Mucosa of rectum (tissue), 2 donors: ENCODE data around the gene MED27.

ENCODE experiments used
- H3K27ac ChIP-seq, 2 donors: one replicate each; pipeline ENCODE4 v1.7.0; 2013; ENCODE audit warnings: inconsistent platforms in 2 of 2, low read depth in 2 of 2, low read length in 2 of 2
- H3K27me3 ChIP-seq, 2 donors: one replicate each; pipeline ENCODE4 v1.7.0; 2013; ENCODE audit warnings: low read length in 2 of 2; ENCODE audit not compliant: control insufficient read depth in 2 of 2, insufficient read depth in 2 of 2
- H3K36me3 ChIP-seq, 2 donors: one replicate each; pipeline ENCODE4 v1.7.0; 2013; ENCODE audit warnings: low read length in 2 of 2; ENCODE audit not compliant: control insufficient read depth in 2 of 2, insufficient read depth in 2 of 2
- H3K4me1 ChIP-seq, 2 donors: one replicate each; pipeline ENCODE4 v1.7.0; 2013; ENCODE audit warnings: low read length in 2 of 2, mild to moderate bottlenecking in 1 of 2; ENCODE audit not compliant: control insufficient read depth in 2 of 2, insufficient read depth in 2 of 2
- H3K4me3 ChIP-seq, 2 donors: one replicate each; pipeline ENCODE4 v1.7.0; 2013; ENCODE audit warnings: low read length in 2 of 2
- H3K9ac ChIP-seq, 2 donors: one replicate each; pipeline ENCODE4 v1.7.0; 2013; ENCODE audit warnings: low read length in 2 of 2, low read depth in 1 of 2, mild to moderate bottlenecking in 1 of 2
- H3K9me3 ChIP-seq, 2 donors: one replicate each; pipeline ENCODE4 v1.7.0; 2013; ENCODE audit warnings: low read length in 2 of 2; ENCODE audit not compliant: control insufficient read depth in 2 of 2
- donor health status: healthy.
- donor health status: Normal muscosa, but diverticular disease.

The MED27 gene

DNA sequence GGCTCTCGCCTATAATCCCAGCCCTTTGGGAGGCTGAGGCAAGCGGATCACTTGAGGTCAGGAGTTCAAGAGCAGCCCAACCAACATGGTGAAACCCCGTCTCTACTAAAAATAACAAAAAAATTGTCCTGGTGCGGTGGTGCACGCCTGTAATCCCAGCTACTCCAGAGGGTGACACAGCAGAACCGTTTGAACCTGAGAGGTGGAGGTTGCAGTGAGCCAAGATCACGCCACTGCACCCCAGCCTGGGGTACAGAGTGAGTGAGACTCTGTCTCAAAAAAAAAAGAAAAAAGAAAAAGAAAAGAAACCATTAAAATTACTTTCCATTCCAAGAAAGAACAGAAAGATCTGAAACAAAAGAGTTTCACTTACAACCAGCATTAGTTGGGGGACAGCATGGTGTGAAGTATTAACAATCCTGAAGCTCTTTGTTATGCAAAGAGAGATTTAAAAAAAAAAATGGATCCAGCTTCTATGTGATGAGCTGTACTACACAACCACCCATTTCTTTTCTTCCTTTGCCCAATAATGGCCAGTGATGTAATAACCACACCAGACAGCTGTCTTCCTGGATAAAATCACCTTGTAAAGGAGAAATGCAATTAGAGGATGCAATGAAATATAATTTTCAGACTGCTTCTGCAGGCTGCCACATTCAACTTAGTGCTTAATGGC is 76.9 kb downstream of the MED27 start:
- H3K9me3 ChIP-seq: no peaks in the 10 kb centered on the region
- no peaks in the 10 kb centered on the region for H3K27me3 ChIP-seq
- H3K4me3 ChIP-seq: no peak overlapping the region
- H3K4me1 ChIP-seq: no peaks in the 10 kb centered on the region
- no peak overlapping the region for H3K27ac ChIP-seq
- H3K9ac ChIP-seq: no peak overlapping the region
- no peaks in the 10 kb centered on the region for H3K36me3 ChIP-seq

DNA sequence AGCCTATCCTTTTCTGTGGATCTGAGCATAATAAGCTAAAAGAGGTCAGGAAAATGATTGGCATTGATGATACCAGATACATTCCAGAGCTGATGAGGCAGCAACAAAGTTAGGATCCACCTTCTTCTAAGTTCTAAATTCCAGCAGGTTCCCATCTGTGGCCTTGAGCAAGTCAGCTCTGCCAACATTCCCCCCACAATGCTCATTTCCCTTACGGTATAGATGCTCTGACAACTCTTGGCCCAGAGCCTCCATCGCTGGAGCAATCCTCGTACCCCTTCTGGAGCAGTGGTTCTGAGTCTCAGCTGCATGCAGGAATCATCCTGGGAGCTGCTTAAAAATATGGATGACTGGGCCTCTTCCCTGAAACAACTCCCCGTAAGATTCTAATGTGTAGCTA is 78.1 kb downstream of the MED27 start:
- H3K4me3 ChIP-seq: no peak overlapping the region
- H3K36me3 ChIP-seq: no peaks in the 10 kb centered on the region
- no peak overlapping the region for H3K27ac ChIP-seq
- no peak overlapping the region for H3K9ac ChIP-seq
- H3K9me3 ChIP-seq: no peaks in the 10 kb centered on the region
- no peaks in the 10 kb centered on the region for H3K27me3 ChIP-seq
- no peaks in the 10 kb centered on the region for H3K4me1 ChIP-seq

DNA sequence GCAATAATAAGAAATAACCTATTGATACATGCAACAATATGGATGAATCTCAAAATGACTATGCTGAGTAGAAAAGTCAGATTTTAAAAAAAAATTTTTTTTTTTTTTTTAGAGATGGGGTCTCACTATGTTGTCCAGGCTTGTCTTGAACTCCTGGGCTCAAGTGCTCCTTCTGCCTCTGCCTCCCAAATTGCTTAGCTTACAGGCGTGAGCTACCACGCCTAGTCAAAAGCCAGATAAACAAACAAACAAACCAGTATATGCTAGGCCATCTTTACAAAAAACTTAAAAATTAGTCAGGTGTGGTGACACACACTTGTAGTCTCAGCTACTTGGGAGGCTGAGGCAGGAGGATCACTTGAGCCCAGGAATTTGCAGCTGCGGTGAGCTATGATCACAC is 79.0 kb downstream of the MED27 start:
- no peaks in the 10 kb centered on the region for H3K9me3 ChIP-seq
- no peak overlapping the region for H3K27ac ChIP-seq
- no peak overlapping the region for H3K4me3 ChIP-seq
- no peak overlapping the region for H3K9ac ChIP-seq
- H3K27me3 ChIP-seq: no peaks in the 10 kb centered on the region
- H3K36me3 ChIP-seq: no peaks in the 10 kb centered on the region
- H3K4me1 ChIP-seq: no peaks in the 10 kb centered on the region

DNA sequence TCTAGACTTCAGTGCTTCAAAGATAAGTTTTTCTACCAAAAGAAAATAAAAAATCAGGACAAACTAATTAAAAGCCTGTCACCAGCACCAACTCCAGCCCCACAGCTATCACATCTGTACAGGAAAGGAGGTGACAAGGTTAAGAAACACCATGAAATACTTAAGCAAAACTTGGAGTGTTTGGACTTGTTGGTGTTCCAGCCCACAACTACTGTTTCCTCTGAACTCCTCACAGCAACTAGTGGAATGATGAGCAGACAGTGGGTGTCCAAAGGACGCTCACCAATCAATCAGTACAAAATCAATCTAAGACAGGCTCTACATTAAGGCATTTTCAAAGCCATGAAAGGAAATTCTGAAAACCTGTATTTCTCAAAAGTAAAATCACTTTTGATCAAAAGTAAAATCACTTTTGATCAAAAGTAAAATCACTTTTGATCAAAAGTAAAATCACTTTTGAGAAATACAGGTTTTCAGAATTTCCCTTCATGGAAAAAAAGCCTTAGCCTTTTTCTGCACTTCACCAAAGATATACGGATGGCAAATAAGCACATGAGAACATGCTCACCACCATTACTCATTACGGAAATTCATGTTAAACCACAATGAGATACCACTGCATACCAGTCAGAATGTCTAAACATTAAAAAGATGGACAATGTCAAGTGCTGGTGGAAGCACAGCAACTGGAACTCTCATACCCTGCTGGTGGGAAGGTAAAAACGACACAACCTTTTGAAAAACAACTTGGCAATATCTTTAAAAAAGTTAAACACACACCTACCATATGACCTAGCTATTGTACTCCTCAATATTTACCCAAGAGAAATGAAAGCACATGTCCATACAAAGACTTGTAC is 79.7 kb downstream of the MED27 start:
- H3K36me3 ChIP-seq: no peaks in the 10 kb centered on the region
- no peak overlapping the region for H3K9ac ChIP-seq
- no peak overlapping the region for H3K27ac ChIP-seq
- H3K27me3 ChIP-seq: no peaks in the 10 kb centered on the region
- no peak overlapping the region for H3K4me3 ChIP-seq
- no peaks in the 10 kb centered on the region for H3K4me1 ChIP-seq
- H3K9me3 ChIP-seq: no peaks in the 10 kb centered on the region

DNA sequence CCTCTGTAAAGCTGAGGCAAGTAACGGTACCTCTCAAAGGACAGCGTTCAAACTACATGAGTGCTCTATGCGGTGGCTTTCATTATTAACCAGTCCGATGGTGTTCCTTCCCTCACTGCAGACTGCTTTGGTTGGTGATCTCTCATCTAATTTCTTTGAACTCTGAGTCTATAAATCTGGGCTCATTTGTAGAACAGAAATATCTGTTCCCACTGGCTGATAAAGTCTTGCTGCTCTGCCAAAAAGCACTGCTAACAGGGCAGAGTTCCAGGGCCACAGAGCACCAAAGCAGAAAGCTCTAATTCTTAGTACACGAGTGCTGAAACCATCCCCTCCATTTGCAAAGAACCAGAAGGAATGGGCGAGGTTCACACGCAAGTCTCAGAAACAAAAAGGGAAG is 81.9 kb downstream of the MED27 start:
- Histone ChIP-seq H3K36me3 (no peaks in the 10 kb centered on the region), H3K27me3 (no peaks in the 10 kb centered on the region), H3K9me3 (no peaks in the 10 kb centered on the region), H3K4me1 (no peaks in the 10 kb centered on the region), H3K9ac (no peak overlapping the region), H3K27ac (no peak overlapping the region), H3K4me3 (no peak overlapping the region)

DNA sequence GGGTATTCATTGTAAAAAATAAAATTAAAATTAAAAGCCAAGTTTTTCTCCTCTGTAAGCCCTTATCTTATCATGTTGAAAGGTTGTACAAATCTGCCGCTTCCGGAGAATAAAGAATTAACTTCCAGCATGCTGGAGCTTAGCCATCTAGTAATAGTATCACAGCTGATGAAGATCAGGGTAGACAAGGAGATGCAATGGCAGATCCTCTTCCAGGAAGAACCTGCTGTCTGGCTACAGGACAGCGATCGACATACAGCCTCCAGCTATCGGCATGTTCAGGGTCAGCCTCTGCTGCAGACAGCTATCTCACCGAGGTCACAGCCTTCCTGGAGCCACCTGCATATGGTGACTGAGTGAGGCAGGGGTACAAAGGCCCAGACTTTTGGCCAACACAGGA is 82.6 kb downstream of the MED27 start:
- H3K4me3 ChIP-seq: no peak overlapping the region
- no peak overlapping the region for H3K9ac ChIP-seq
- H3K36me3 ChIP-seq: no peaks in the 10 kb centered on the region
- no peaks in the 10 kb centered on the region for H3K4me1 ChIP-seq
- no peaks in the 10 kb centered on the region for H3K27me3 ChIP-seq
- H3K9me3 ChIP-seq: no peaks in the 10 kb centered on the region
- no peak overlapping the region for H3K27ac ChIP-seq

DNA sequence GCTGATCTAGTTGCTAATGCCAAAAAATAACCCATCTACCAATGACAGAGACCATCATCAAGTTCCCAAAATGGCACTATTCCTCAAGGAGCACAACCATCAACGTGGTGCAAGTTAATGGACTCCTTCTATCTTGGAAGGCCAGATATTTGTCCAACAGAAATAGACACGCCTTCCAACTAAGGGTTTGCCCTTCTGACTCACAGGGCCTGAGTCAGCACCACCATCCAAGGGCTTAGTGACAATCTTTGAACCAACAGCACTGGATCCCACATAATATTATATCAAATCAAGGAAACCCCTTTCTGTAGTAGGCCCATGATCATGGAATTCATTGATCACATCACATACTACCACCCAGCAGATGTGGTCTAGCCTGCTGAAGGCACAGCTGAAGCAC is 84.3 kb downstream of the MED27 start:
- H3K9ac ChIP-seq: no peak overlapping the region
- no peak overlapping the region for H3K4me3 ChIP-seq
- no peaks in the 10 kb centered on the region for H3K9me3 ChIP-seq
- no peak overlapping the region for H3K27ac ChIP-seq
- H3K27me3 ChIP-seq: no peaks in the 10 kb centered on the region
- no peaks in the 10 kb centered on the region for H3K4me1 ChIP-seq
- no peaks in the 10 kb centered on the region for H3K36me3 ChIP-seq

DNA sequence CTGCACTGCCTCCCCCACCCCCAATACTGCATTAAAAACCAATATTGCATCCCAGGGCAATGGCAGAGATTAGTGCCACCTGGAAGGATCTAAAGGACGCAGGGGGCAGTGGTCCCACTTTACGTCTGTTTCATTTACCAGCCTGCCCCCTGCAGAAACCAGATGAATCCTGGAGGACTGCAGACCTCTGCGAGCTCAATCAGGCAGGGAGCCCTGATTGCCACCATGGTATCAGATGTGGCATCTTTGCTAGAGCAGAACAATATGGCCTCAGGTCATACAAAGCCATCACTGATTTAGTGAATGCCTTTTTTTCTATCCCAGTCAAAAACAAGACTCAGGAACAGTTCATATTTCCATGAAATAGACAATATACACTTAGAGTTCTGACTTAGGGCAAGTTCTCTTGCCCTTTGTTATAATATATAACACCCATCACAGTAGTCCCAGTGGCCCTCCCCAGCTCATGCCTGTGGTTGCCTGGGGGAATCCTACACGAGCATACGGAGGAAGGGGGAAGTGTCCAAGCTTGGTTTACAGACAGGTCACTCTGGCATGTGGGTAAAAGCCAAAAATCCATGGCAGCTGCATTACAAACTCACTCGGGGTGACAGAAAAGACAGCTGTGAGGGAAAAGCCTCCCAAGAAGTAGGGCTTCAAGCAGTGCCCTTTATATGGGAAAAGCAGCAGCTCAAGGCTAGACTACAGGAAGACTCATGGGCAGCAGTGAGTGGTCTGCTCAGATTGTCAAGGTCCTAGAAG is 85.1 kb downstream of the MED27 start:
- Histone ChIP-seq H3K9ac (no peak overlapping the region), H3K27ac (no peak overlapping the region), H3K36me3 (no peaks in the 10 kb centered on the region), H3K27me3 (no peaks in the 10 kb centered on the region), H3K4me3 (no peak overlapping the region), H3K9me3 (no peaks in the 10 kb centered on the region), H3K4me1 (no peaks in the 10 kb centered on the region)

DNA sequence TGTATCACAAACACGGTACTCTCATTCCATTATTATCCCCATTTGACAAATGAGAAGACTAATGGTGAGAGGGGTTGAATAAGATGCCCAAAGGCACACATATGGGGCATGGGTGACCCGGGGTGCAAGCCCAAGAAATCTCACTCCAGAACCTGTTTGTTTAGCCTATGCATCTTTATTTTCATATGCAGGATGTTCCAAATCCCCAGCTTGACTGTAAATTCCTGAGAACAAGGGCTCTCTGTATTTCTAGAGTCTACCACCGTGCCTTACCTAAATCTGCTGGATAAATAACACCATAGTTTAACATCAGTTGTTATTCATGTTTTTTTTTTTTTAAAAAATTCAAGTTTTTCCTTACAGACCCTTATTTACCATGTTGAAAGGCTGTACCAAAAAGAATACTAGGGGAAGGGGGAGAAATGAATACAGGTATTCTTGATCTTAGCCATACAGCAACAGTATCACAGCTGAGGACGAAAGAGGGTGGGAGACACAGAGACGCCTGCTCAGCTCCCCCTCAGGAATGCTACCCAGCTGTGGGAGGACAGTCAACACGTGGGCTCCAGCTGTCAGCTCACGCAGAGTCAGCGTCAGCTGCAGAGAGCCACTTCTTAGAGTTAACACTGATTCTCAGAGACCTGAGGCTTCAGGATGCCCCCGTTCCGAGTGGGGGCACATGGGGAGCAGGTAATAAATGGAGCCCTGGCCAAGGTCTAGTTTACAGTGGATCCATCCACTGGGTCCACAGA is 86.6 kb downstream of the MED27 start:
- no peaks in the 10 kb centered on the region for H3K9me3 ChIP-seq
- H3K4me3 ChIP-seq: no peak overlapping the region
- no peaks in the 10 kb centered on the region for H3K27me3 ChIP-seq
- no peaks in the 10 kb centered on the region for H3K4me1 ChIP-seq
- H3K36me3 ChIP-seq: no peaks in the 10 kb centered on the region
- H3K27ac ChIP-seq: no peak overlapping the region
- no peak overlapping the region for H3K9ac ChIP-seq
